Gastrocnemius medialis (tissue), 4 donors: ENCODE measurements around the gene ENTHD1. TPM values are rescaled to one million over a fixed set of nuclear protein-coding genes. Genes with fewer than 3 reads are reported as not detected.

Source experiments
- ATAC-seq, 2 donors: fragments of 150-250 bp; one replicate each; pipeline ENCODE4 v1.9.1; 2016
- DNase-seq, 2 donors: peaks; one replicate each; pipeline ENCODE4 v3.0.0-alpha.2; 2019
- H3K27ac ChIP-seq, 4 donors: fragments of 200-600 bp; sonication (generic); 1 replicate in 1 of 4; 2 replicates in 3 of 4; pipeline ENCODE4 v1.5.1; 2016 to 2018; ENCODE audit warnings: mild to moderate bottlenecking in 2 of 4, moderate library complexity in 1 of 4
- H3K27me3 ChIP-seq, 3 donors: fragments of 200-600 bp; sonication (generic) in 2 of 3; 1 replicate in 1 of 3; 2 replicates in 2 of 3; pipeline versions ENCODE4 v1.5.1 to v1.6.0; 2016 to 2019; ENCODE audit warnings: mild to moderate bottlenecking in 1 of 3, moderate library complexity in 1 of 3
- H3K36me3 ChIP-seq, 2 donors: fragments of 200-600 bp; sonication (generic) in 1 of 2; one replicate each; pipeline ENCODE4 v1.5.1; 2017 to 2018
- H3K4me1 ChIP-seq, 2 donors: fragments of 200-600 bp; sonication (generic) in 1 of 2; one replicate each; pipeline ENCODE4 v1.5.1; 2016 to 2017; ENCODE audit warnings: mild to moderate bottlenecking in 2 of 2
- H3K4me3 ChIP-seq, 4 donors: fragments of 200-600 bp; sonication (generic) in 3 of 4; 1 replicate in 1 of 4; 2 replicates in 3 of 4; pipeline ENCODE4 v1.5.1; 2016 to 2019; ENCODE audit warnings: mild to moderate bottlenecking in 2 of 4
- H3K9me3 ChIP-seq, 3 donors: fragments of 200-600 bp; sonication (generic) in 2 of 3; 1 replicate in 1 of 3; 2 replicates in 2 of 3; pipeline ENCODE4 v1.5.1; 2016 to 2019
- POLR2A ChIP-seq, 2 donors: fragments of 450-650 bp; IDR thresholded peaks; one replicate each; pipeline ENCODE4 v1.6.1; 2017; ENCODE audit warnings: antibody characterized with exemption in 2 of 2, mild to moderate bottlenecking in 2 of 2, moderate library complexity in 2 of 2
- in situ Hi-C, 4 donors: fragments of 200-750 bp; cut with MboI; loops; one replicate each; pipeline versions ENCODE4 v1.15.0 to v1.8.0; 2017; ENCODE audit warnings: low sequenced_read_pairs in 4 of 4
- intact Hi-C: fragments of 100-400 bp; cut with DNase I; formaldehyde crosslinking; loops from one replicate; pipeline ENCODE4 v1.15.1; 2023; ENCODE audit warnings: low total_unique reads
- total RNA-seq, 4 donors: library from RNA; depleted of rRNA; stranded (reverse); fragments of >200 nt; gene quantifications; one replicate each; pipeline versions ENCODE4 v1.1.0 to v1.2.3, GENCODE V29; 2016
- TF ChIP-seq, protein P1 (sequence below), 5 experiments: fragments of 450-650 bp in 3 of 5; fragments of 200-600 bp in 2 of 5; sonication (generic) in 2 of 5; IDR thresholded peaks in 4 of 5; conservative IDR thresholded peaks in 1 of 5; 1 replicate in 4 of 5; 2 replicates in 1 of 5; pipeline ENCODE4 v1.5.1; 2016 to 2019; ENCODE audit warnings: antibody characterized with exemption in 5 of 5, mild to moderate bottlenecking in 3 of 5, moderate library complexity in 3 of 5

Gene ENTHD1
- total RNA-seq, 4 donors from 2014 or later, result not detected

DNA sequence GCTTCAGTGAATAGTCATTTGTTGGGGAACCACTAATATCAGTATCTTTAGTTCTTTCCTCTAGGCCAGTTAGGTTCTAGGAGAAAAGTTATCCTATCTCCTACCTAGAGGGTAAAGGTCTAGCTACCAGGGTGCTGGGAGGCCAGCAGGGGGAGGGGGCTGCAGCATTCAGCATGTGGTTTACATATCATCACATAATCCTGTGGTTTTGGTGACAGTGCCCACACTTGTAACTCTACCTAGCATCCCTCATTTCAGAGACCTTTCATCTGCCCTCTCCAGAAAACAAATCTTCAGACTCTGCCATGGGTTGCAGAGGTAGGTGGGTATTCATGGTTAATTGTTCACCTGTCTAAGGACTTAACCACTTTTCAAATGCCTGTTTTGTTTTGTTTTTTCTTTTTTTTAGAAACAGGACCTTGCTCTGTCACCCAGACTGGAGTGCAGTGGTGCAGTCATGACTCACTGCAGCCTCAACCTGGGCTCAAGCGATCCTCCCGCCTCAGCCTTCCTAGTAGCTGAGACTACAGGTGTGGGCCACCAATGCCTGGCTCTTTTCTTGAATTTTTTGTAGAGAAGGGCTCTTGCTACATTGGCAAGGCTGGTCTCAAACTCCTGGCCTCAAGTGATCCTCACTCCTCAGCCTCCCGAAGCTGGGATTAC, 146.8 kb downstream of the ENTHD1 start:
- in situ Hi-C loops, result no loop called here
- peaks cover 0 to 2% (median 0%) of the 10 kb centered on the region in 3 donors for H3K27me3 ChIP-seq
- no peak overlapping the region for H3K4me3 ChIP-seq
- no peaks in the 10 kb centered on the region for H3K4me1 ChIP-seq
- TF ChIP-seq POLR2A (IDR thresholded peaks at IDR 0.05), result no peak
- TF ChIP-seq, protein P1, sequence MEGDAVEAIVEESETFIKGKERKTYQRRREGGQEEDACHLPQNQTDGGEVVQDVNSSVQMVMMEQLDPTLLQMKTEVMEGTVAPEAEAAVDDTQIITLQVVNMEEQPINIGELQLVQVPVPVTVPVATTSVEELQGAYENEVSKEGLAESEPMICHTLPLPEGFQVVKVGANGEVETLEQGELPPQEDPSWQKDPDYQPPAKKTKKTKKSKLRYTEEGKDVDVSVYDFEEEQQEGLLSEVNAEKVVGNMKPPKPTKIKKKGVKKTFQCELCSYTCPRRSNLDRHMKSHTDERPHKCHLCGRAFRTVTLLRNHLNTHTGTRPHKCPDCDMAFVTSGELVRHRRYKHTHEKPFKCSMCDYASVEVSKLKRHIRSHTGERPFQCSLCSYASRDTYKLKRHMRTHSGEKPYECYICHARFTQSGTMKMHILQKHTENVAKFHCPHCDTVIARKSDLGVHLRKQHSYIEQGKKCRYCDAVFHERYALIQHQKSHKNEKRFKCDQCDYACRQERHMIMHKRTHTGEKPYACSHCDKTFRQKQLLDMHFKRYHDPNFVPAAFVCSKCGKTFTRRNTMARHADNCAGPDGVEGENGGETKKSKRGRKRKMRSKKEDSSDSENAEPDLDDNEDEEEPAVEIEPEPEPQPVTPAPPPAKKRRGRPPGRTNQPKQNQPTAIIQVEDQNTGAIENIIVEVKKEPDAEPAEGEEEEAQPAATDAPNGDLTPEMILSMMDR (IDR thresholded peaks at IDR 0.05 in 4 of 5, conservative IDR thresholded peaks at IDR 0.05 in 1 of 5), result no peak
- no peak overlapping the region for H3K27ac ChIP-seq
- intact Hi-C loops, result no loop called here
- H3K36me3 ChIP-seq, result no peaks in the 10 kb centered on the region
- ATAC-seq (no peak), DNase-seq (no peak)
- H3K9me3 ChIP-seq, result no peaks in the 10 kb centered on the region

DNA sequence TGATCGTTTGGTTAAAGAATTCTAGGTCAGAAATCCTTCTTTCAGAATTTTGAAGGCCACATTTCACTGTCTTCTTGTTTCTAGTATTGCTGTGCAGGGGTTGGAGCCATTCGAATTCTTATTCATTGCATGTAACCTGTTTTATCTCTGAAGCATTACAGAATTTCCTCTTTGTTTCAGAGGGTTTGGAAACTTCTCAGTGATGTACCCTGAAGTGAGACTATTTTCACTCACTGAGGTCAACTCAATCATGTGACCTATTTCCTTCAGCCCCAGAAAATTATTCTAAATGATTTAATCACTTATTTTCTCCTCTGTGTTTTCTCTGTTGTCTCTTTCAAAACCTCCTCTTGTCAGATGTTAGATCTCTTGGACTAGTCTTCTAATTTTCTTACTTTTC, 147.8 kb downstream of the ENTHD1 start:
- intact Hi-C loops, result no loop called here
- Histone ChIP-seq H3K27me3 (peaks cover 0 to 2% (median 0%) of the 10 kb centered on the region in 3 donors), H3K27ac (no peak overlapping the region), H3K9me3 (no peaks in the 10 kb centered on the region), H3K4me1 (no peaks in the 10 kb centered on the region), H3K4me3 (no peak overlapping the region), H3K36me3 (no peaks in the 10 kb centered on the region)
- no peak for ATAC-seq
- no peak for TF ChIP-seq POLR2A (IDR thresholded peaks at IDR 0.05)
- TF ChIP-seq, protein P1 (IDR thresholded peaks at IDR 0.05 in 4 of 5, conservative IDR thresholded peaks at IDR 0.05 in 1 of 5), result no peak
- no peak for DNase-seq
- in situ Hi-C loops, result no loop called here

DNA sequence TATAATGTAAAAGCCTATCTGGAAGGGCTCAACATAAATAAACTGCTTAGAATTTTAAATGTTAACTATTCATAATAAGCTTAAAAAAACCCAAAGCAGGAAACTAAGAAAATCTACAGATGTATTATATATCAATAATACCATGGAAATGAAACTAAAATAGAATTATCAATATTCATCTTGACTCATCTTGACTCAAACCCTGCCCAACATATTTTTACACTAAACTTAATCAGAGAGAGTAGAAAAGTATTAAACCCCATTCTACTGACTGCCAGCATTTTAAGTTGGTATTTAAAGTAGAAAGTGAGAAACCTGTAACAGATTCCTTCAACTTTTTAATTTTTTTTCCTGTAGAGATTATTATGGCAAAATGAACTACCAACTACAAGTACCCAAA, 149.2 kb downstream of the ENTHD1 start:
- intact Hi-C loops (no loop called here), in situ Hi-C loops (no loop called here)
- DNase-seq (no peak), ATAC-seq (no peak)
- Histone ChIP-seq H3K4me1 (no peaks in the 10 kb centered on the region), H3K9me3 (no peaks in the 10 kb centered on the region), H3K27me3 (peaks cover 0 to 5% (median 2%) of the 10 kb centered on the region in 3 donors), H3K36me3 (no peaks in the 10 kb centered on the region), H3K27ac (no peak overlapping the region), H3K4me3 (no peak overlapping the region)
- TF ChIP-seq, protein P1 (IDR thresholded peaks at IDR 0.05 in 4 of 5, conservative IDR thresholded peaks at IDR 0.05 in 1 of 5), result no peak
- no peak for TF ChIP-seq POLR2A (IDR thresholded peaks at IDR 0.05)

DNA sequence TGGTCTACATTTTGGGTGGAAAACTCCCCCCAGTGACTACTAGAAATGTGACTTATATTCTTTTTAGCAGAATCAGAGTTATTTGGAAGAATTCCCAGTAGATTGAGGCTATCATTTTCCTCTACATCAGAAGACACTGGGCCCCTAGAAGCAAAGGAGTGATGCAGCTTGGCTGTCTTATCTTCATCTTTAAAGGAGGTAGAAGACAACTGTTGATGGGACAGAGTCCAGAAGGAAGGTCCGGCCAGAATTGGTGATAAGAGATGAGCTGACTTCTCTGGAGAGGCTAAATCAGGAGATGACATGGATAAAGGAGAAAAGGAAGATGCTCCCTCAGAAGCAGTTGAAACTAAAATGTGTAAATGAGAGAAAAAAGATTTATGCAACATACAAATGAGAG, 149.6 kb downstream of the ENTHD1 start:
- in situ Hi-C loops (no loop called here), intact Hi-C loops (no loop called here)
- Histone ChIP-seq H3K9me3 (no peaks in the 10 kb centered on the region), H3K27ac (no peak overlapping the region), H3K4me1 (no peaks in the 10 kb centered on the region), H3K4me3 (no peak overlapping the region), H3K36me3 (no peaks in the 10 kb centered on the region), H3K27me3 (peaks cover 0 to 5% (median 2%) of the 10 kb centered on the region in 3 donors)
- ATAC-seq (no peak), DNase-seq (no peak)
- no peak for TF ChIP-seq POLR2A (IDR thresholded peaks at IDR 0.05)

DNA sequence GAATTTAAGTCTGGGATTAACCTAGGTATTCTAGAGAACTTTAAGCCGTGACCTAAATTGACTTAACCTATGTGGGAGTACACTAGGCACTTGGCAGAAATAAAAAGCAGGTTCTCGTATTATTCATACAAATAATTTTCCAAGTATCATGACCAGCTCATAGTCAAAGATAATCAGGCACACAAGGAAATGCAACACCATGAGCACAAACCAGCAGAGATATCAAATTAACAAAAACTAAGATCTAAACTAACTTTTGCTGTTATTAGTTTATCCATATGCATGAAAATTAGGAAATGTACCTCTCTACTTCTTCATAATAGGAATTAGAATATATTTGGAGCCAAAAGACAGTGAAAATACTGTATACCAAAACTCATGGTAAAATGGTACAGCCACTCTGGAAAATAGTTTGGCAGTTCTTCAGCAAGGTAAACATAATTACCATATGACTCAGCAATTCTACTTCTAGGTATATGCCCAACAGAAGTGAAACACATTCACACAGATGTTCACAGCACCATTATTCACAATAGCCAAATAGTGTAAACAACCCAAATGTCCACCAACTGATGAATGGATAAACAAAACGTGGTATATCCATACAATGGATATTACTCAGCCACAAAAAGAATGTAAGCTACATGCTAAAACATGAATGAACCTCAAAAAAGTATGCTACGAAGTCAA, 154.1 kb downstream of the ENTHD1 start:
- intact Hi-C loops (no loop called here), in situ Hi-C loops (no loop called here)
- Histone ChIP-seq H3K27me3 (peaks cover 0 to 10% (median 5%) of the 10 kb centered on the region in 3 donors), H3K9me3 (no peaks in the 10 kb centered on the region), H3K27ac (no peak overlapping the region), H3K36me3 (no peaks in the 10 kb centered on the region), H3K4me1 (no peaks in the 10 kb centered on the region), H3K4me3 (no peak overlapping the region)
- TF ChIP-seq, protein P1 (IDR thresholded peaks at IDR 0.05 in 4 of 5, conservative IDR thresholded peaks at IDR 0.05 in 1 of 5), result no peak
- ATAC-seq, result no peak
- DNase-seq, result no peak
